22Rv1 (cell line): Measurements from ENCODE around the gene LRRC28.

ENCODE experiments used
- CTCF ChIP-seq: fragments of 450-650 bp; IDR thresholded peaks from 2 replicates; pipeline ENCODE4 v1.5.1; 2017; ENCODE audit warnings: mild to moderate bottlenecking
- ZFX ChIP-seq: fragments of 450-650 bp; IDR thresholded peaks from 2 replicates; pipeline ENCODE4 v1.6.1; 2017; ENCODE audit warnings: antibody characterized with exemption, borderline replicate concordance

- TF ChIP-seq CTCF (no peak), ZFX (no peak)
Measured at GRCh38 chr15:99252326-99252725, 1.0 kb downstream of the LRRC28 start.
